Esophagus muscularis mucosa (tissue), 4 donors: Measurements from ENCODE around the gene USPL1. TPM values are rescaled to one million over a fixed set of nuclear protein-coding genes. Genes with fewer than 3 reads are reported as not detected.

Experiments
- DNase-seq: peaks from one replicate; pipeline ENCODE4 v3.0.0-alpha.2; 2017; ENCODE audit errors: extremely low spot score
- H3K27ac ChIP-seq, 4 donors: fragments of 200-600 bp; sonication (generic); replicated peaks in 1 of 4; 1 replicate in 3 of 4; 2 replicates in 1 of 4; pipeline ENCODE4 v1.5.1; 2016 to 2019; ENCODE audit warnings: mild to moderate bottlenecking in 1 of 4
- H3K27me3 ChIP-seq, 4 donors: fragments of 200-600 bp; sonication (generic); one replicate each; pipeline versions ENCODE4 v1.5.1 to v1.6.0; 2016 to 2019
- H3K36me3 ChIP-seq, 4 donors: fragments of 200-600 bp; sonication (generic); one replicate each; pipeline ENCODE4 v1.5.1; 2016 to 2019
- H3K4me1 ChIP-seq, 4 donors: fragments of 200-600 bp; sonication (generic); one replicate each; pipeline ENCODE4 v1.5.1; 2016 to 2019
- H3K4me3 ChIP-seq, 4 donors: fragments of 200-600 bp; sonication (generic); 1 replicate in 2 of 4; 2 replicates in 2 of 4; pipeline ENCODE4 v1.5.1; 2016 to 2019; ENCODE audit warnings: mild to moderate bottlenecking in 4 of 4, moderate library complexity in 1 of 4
- H3K9me3 ChIP-seq, 4 donors: fragments of 200-600 bp; sonication (generic); 1 replicate in 3 of 4; 2 replicates in 1 of 4; pipeline ENCODE4 v1.5.1; 2016 to 2019
- CTCF ChIP-seq, 3 experiments: fragments of 200-600 bp in 2 of 3; fragments of 450-650 bp in 1 of 3; sonication (generic) in 2 of 3; IDR thresholded peaks; one replicate each; pipeline ENCODE4 v1.5.1; 2017 to 2019; ENCODE audit warnings: antibody characterized with exemption in 3 of 3, mild to moderate bottlenecking in 2 of 3, moderate library complexity in 1 of 3
- EP300 ChIP-seq: sonication (generic); formaldehyde crosslinking; IDR thresholded peaks from one replicate; pipeline ENCODE4 v1.6.1; 2017; ENCODE audit warnings: antibody characterized with exemption
- POLR2A ChIP-seq: fragments of 450-650 bp; IDR thresholded peaks from one replicate; pipeline ENCODE4 v1.6.1; 2017; ENCODE audit warnings: antibody characterized with exemption, moderate library complexity, mild to moderate bottlenecking, low read depth
- POLR2AphosphoS5 ChIP-seq, 2 donors: sonication (generic); formaldehyde crosslinking; IDR thresholded peaks; one replicate each; pipeline ENCODE4 v1.6.1; 2017; ENCODE audit warnings: antibody characterized with exemption in 2 of 2
- WGBS: methylation state at CpG from one replicate; pipeline ENCODE4 v1.1.5; 2018; 5-methylcytosine and 5-hydroxymethylcytosine counted together
- intact Hi-C: fragments of 100-400 bp; cut with DNase I; formaldehyde crosslinking; loops from one replicate; pipeline ENCODE4 v1.15.1; 2023
- total RNA-seq, 4 donors: library from RNA; depleted of rRNA; stranded (reverse); fragments of >200 nt; gene quantifications; one replicate each; pipeline versions ENCODE4 v1.1.0 to v1.2.1, GENCODE V29; 2016

Gene USPL1
- total RNA-seq, 4 donors from 2014 or later, result 13.2 to 21.6 (median 19.4) TPM

GRCh38 chr13:30664689-30665275, 47.1 kb downstream of the USPL1 start:
- H3K27ac ChIP-seq, result no peak overlapping the region
- no peak for DNase-seq
- H3K9me3 ChIP-seq, result no peaks in the 10 kb centered on the region
- intact Hi-C loops, result no loop called here
- H3K4me3 ChIP-seq, result no peak overlapping the region
- peaks cover 0 to 13% (median 9%) of the 10 kb centered on the region in 4 donors for H3K4me1 ChIP-seq
- no peaks in the 10 kb centered on the region for H3K36me3 ChIP-seq
- H3K27me3 ChIP-seq, result no peaks in the 10 kb centered on the region
- no peak for TF ChIP-seq EP300
- WGBS, result 86% methylated on average over 4 of the region's 4 CpGs

DNA sequence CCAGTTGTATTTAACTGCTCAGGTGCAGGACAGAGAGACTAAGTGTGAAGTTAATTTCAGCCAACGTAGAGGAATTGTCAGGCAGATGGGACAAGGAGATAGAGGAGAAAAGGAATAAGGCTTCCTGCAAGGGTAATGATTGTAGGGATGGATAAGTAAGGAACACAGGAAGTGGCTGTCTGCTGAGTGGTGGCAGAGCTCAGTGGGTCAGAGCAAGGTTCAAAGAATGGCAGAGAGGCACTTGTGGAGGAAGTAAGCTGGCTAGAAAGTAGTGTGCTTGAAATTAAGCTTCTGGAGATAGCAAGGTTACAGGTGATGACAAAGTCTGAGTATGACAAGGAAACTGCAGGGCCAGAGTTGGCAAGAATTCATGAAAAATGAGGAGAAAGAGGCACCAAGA, 47.9 kb downstream of the USPL1 start:
- 60% methylated on average over 1 of the region's 1 CpG for WGBS
- Histone ChIP-seq H3K4me3 (no peak overlapping the region), H3K27ac (no peak overlapping the region), H3K36me3 (no peaks in the 10 kb centered on the region), H3K4me1 (peaks cover 0 to 4% (median under 1%) of the 10 kb centered on the region in 4 donors), H3K27me3 (no peaks in the 10 kb centered on the region), H3K9me3 (no peaks in the 10 kb centered on the region)
- no peak for TF ChIP-seq EP300
- no peak for TF ChIP-seq POLR2A
- no peak for TF ChIP-seq CTCF (IDR thresholded peaks at IDR 0.05)
- no peak for TF ChIP-seq POLR2AphosphoS5 (IDR thresholded peaks at IDR 0.05)
- intact Hi-C loops, result no loop called here
- DNase-seq, result no peak

DNA sequence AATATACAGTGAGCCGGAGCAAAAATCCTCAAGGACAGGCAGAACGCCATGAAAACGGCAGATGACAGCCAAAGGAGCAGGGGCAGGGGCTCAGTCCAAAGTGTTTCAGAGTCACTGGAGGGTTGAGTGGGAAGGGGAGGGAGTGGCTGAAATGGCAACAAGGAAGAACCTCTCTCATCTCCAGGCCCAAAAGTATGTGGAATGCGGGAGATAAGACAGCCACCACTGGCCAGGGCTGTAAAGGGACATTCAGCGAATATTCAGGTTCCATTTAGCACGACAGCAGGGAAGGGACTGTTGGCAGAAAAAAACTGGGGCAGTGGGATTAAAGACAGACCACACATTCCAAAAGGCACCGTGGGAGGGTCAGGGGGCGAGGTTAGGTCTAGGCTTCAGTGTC, 48.4 kb downstream of the USPL1 start:
- H3K9me3 ChIP-seq, result no peaks in the 10 kb centered on the region
- no peak overlapping the region for H3K27ac ChIP-seq
- WGBS, result 86% methylated on average over 8 of the region's 8 CpGs
- no peaks in the 10 kb centered on the region for H3K27me3 ChIP-seq
- DNase-seq, result no peak
- H3K4me1 ChIP-seq, result no peaks in the 10 kb centered on the region
- H3K36me3 ChIP-seq, result no peaks in the 10 kb centered on the region
- intact Hi-C loops, result no loop called here
- TF ChIP-seq POLR2A (no peak), CTCF (IDR thresholded peaks at IDR 0.05) (no peak), POLR2AphosphoS5 (IDR thresholded peaks at IDR 0.05) (no peak), EP300 (no peak)
- no peak overlapping the region for H3K4me3 ChIP-seq

DNA sequence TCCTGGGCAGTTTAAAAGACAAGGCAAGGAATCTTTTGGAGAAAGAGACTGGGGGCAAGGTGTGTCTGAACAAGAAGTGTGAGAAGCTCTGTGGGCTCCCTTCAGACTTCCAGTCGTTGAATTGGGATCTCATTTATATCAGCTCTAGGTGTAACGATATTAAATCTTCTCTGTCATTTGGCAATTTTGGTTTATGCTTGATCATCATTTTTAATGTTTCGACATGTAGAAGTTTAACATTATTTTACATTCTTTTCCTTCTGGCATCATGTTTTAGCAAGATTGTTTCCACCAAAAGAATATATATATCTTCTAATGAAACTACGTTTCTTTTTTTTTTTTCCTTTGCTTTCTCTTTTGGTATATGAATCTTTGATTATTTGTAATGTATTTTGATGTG, 49.3 kb downstream of the USPL1 start:
- TF ChIP-seq CTCF (IDR thresholded peaks at IDR 0.05) (no peak), POLR2A (no peak), EP300 (no peak), POLR2AphosphoS5 (IDR thresholded peaks at IDR 0.05) (no peak)

GRCh38 chr13:30668312-30668711, 50.6 kb downstream of the USPL1 start:
- TF ChIP-seq POLR2AphosphoS5 (IDR thresholded peaks at IDR 0.05) (no peak), CTCF (IDR thresholded peaks at IDR 0.05) (no peak), POLR2A (no peak)
- Histone ChIP-seq H3K27me3 (no peaks in the 10 kb centered on the region), H3K4me1 (peaks cover 0 to 5% (median 3%) of the 10 kb centered on the region in 4 donors), H3K4me3 (no peak overlapping the region), H3K27ac (no peak overlapping the region), H3K9me3 (no peaks in the 10 kb centered on the region), H3K36me3 (no peaks in the 10 kb centered on the region)
- intact Hi-C loops, result no loop called here
- DNase-seq, result no peak
- WGBS, result 97% methylated on average over 4 of the region's 4 CpGs

More for the DNA sequence above, 49.3 kb downstream of the USPL1 start:
- no peak overlapping the region for H3K27ac ChIP-seq
- H3K36me3 ChIP-seq, result no peaks in the 10 kb centered on the region
- no peaks in the 10 kb centered on the region for H3K9me3 ChIP-seq
- 92% methylated on average over 4 of the region's 4 CpGs for WGBS
- no peaks in the 10 kb centered on the region for H3K27me3 ChIP-seq
- no peaks in the 10 kb centered on the region for H3K4me1 ChIP-seq
- DNase-seq, result no peak
- H3K4me3 ChIP-seq, result no peak overlapping the region
- intact Hi-C loops, result no loop called here
